HG02884 (cell line): Measurements from ENCODE around the gene DTWD2.
A peak's percentile ranks its signal among the peaks of the same experiment; 100 is the strongest.

ENCODE experiments used
- ATAC-seq: cut with Tn5 transposase; IDR thresholded peaks from one replicate; pipeline ENCODE4 v1.9.1; 2021; ENCODE audit warnings: mild to moderate bottlenecking, moderate library complexity; ENCODE audit not compliant: unreplicated experiment

Gene DTWD2, protein sequence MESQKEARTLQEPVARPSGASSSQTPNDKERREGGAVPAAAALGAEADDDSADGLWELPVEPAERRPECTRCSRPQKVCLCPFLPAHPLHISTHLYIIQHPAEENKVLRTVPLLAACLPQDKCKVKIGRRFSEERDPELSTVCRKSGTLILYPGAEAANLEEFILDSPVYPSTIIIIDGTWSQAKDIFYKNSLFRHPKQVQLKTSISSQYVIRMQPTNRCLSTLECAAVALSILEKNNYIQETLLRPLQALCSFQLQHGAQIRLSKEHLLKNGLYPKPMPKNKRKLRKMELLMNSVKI

DNA sequence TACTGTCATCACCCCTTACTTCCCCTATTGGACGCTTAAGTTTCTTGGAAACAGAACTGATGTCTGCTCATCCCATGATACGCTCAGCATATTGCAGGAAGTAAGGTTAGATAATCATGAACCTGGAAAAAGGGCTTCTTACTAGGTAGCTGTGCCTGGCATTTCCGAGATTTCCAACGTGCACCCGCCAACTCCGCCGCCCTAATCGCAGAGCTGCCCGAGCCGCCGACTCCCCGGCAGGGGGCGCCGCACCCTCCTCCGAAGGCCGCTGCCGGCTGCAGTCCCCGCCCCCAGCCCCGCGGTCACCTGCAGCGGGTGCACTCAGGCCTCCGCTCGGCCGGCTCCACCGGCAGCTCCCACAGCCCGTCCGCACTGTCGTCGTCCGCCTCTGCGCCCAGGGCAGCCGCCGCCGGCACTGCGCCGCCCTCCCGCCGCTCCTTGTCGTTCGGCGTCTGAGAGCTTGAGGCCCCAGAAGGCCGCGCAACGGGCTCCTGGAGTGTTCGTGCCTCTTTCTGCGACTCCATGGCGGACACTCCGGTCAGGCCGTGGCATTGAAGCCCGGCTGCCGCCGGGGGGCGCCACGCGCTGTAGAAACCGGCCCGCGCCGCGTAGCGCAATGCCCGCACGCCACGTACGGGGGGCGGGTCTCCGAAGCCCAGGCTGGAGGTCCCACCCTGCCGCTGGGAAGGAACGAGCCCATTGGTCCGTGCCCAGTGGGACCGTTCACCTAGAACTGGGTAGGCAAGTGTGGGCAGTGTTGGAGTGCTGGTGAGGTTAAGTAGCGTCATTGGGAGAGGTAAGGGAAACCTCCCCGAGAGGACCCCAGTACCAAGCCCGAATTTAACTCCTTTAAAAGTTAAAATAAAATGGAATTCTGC, at the start of gene DTWD2:
DTWD2 (minus strand) TSS at position 560 of the 878 bp plus-strand sequence; CDS start at position 524, 36 bp downstream.
- ATAC-seq = peak; percentile 90

DNA sequence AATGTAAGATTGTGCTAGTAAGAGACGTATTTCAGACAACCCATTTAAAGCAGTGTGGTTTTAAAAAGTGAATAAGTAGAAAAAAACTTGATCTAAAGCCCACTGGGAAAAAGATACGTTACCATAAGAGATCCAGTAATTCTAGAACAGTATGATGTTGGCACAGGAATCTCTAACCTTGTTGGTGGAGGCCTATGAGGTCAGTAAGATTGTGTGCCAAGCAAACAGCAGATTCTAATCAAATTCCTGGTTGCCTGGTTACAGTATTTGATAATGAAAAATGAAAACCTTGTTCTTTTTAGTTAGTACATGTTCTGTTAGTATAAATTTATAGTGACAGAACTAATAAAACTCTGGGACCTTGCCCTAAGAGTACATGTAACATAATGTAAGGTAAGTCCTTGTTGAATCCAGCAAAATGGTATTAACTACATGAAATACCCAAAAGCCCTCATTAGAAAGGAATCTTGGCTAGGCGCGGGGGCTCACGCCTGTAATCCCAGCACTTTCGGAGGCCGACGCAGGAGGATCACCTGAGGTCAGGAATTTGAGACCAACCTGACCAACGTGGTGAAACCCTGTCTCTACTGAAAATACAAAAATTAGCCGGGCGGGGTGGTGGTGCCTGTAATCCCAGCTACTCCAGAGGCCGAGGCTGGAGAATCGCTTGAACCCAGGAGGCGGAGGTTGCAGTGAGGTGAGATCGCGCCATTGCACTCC, 49.3 kb upstream of the DTWD2 start:
- ATAC-seq = no peak

DNA sequence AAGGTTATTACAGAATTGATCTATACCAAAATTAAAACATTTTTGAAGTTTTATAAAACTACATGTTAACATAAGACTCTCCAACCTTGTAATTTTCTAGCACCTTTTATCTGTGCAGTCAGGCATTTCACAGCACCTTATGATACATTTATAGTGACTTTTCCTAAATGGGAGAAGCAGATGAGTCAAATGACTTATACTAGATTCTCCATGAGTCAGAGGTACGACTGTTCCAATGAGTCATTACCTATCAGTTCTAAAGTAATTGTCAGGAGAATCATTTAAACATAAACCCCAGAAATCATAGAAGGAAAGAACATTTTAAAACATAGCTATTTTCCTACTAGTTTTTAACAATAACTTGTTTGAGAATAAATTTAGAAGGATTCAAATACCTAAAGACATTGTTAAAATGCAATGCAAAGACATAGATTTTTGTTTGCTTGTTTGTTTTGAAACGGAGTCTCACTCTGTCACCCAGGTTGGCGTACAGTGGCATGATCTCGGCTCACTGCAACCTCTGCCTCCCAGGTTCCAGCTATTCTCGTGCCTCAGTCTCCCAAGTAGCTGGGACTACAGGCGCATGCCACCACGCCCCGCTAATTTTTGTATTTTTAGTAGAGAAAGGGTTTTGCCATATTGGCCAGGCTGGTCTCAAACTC, 47.9 kb upstream of the DTWD2 start:
- ATAC-seq = no peak

DNA sequence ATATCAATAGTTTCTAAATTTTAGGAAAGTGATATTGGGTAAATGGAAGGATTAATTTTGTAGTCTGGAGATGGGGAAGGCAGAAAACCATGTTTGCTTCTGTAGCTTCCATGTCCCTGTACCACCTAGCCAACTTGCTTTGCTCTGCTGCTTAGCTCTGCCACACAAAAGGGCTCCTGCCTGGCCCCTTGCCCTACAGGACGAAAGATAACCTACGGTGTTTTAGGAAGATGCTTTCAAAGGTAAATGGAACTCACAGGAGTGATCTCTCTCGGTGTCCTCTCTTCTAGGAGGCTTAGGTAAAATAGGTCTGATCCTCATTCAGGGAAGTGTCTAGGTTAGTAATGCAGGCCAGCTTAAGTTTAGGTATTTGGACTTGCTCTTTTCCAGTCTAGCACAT, 44.8 kb upstream of the DTWD2 start:
- ATAC-seq = no peak

DNA sequence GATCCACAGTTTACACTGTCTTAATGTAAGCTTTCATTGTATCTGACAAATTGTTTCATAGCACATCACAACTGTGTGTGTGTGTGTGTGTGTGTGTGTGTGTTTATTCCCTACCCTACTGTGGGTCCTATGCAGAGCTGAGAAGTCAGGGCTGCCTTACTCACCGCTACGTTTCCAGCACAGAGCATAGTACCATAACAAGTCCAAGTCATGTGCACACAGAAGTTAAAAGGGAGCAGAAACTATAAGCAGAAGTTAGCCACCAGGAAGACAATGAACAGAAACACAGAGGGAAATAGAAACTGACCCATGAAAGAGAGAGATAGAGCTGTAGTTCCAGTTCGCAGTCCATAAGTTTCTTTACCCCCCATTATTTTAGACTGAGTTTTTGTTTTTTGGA, 44.3 kb upstream of the DTWD2 start:
- no peak for ATAC-seq

DNA sequence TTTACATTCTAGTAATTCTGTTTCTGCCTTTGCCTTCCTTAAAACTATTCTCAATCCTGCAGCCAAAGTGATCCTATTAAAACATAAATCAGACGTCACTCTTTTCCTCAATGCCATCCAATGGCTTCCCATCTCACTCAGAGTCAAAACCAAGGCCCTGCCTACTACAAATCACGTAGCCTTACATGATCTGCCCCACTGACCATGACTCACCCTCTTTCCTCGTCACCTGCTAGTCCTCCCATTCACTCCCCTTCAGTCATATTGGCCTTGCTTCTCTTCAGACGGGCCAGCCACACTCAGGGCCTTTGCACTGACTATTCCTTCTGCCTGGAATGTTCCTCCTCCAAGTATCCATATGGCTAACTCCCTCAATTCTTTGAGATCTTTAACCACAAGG, 43.6 kb upstream of the DTWD2 start:
- peak; percentile 53 for ATAC-seq

DNA sequence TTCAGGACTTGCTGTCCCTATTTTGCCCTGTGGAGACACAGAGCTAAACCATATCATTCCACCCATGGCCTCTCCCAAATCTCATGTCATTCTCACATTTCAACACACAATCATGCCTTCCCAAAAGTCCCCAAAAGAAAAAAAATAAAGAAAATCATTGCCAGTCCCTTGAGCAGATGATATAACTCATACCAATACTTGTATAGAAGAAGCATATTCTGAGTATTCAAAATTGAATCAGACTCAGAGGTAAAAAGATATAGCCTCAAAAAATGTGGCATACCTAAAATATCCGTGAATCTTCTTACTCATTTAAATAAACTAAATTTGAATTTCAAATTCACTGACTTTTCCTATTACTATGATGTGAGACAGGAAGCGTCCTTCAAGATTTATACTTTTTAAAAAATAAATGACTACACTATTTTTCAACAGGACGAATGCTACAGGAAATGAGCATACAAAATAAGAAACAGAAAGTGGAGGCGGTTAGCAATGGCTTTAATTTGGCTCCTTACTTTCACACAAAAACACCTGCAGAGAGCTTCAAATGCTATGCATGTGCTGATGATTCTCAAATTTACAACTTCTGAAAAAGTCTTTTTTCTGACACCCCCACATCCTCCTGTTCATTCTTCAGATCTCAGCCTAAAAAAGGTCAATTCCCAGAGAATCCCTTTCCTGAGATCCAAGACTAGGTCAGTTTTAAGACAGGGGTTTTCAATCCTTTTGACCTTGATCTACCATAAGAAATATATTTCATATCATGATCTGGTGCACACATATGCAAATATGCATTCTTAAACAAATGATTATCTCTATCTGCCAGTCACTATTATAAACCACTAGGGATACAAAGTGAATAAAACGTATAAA, 42.9 kb upstream of the DTWD2 start:
- ATAC-seq = peak; percentile 69

DNA sequence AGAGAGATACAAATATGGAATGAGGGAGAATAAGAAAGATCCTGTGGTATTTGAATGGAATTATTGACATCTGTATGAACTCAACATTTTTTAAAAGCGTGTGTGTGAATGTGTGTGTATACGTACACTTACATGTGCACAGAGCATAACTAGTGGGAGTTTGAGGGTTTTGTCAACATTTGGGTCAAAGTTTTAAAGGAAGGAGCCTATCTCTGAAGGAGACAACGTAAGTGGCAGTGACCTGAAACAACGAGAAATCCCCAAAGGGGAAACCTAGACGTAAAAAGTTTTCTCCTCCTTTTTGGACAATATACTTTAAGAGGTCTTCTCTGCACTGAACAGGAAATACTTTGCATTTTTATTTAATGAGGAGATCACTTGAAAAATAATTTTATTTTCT, 40.2 kb upstream of the DTWD2 start:
- ATAC-seq = no peak

DNA sequence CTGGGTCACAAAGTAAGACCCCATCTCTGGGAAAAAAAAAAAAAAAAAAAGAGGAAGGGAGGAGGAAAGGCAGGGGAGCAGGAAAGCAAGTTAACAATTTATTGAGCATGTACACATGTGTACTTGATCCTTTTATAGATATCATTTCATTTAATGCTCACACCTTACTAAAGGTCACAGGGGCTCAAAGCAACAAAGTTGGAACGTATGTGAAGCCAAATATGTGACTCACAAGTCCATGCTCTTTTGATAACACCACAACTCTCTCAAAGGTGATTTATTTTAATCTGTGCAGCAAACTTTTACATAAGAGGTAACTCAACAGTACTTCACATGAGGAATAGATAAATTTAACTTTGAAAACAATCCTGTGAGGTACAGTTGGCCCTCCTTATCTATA, 34.4 kb upstream of the DTWD2 start:
- ATAC-seq = no peak

DNA sequence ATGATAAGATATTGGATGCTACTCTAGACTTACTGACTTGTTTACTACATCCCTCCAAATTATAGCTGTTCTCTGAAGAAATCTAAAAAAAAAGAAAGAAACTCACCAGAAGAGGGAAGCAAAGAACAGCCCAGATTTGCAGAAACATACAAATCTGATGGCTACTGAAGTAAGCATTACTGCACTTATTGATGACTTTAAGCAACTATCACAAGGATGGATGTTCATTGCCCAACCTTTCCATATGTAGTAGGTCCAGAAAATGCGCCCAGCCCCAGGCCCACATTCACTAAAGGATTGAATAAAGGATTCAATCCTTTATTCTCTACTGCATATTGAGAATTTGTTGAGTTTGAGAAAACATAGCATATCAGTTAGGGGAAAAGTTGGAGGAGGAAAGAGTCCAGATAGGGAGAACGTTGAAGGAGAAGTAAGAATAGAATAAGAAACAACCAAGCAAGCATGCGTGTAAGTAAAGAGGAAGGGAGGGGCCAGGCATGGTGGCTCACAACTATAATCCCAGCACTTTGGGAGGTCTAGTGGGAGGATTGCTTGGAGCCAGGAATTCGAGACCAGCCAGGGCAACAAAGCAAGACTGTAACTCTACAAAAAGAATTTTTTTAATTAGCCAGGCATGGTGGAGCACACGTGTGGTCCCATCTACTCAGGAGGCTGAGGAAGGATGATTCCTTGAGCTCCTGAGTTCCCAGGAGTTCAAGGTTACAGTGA, 33.8 kb upstream of the DTWD2 start:
- peak; percentile 69 for ATAC-seq

DNA sequence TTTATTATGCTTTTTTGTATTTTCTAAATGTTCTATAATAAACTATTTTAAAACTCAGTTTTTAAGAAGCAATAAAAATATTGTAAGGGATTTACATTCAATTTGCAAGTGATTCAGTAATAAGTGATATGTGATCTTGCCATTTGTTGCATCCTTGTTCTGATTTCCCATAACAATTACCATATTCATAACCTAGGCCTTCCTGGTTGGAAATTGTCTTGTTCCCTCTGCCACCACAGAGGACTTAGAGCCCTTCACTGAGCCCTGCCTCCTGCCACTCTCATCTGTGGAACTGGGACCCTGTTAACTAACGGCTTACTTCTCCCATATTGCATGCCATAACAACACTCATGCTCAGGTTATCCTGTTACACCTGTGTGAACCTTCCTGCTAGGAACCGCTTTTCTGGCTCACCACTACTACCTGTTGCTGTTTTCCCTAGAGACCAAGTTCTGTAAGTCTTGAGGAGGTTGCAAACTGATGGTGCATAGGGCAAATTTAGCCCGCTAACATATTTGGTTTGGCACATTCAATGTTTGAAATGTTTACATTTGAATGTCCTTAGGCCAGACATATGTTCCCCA, 32.9 kb upstream of the DTWD2 start:
- ATAC-seq = no peak

DNA sequence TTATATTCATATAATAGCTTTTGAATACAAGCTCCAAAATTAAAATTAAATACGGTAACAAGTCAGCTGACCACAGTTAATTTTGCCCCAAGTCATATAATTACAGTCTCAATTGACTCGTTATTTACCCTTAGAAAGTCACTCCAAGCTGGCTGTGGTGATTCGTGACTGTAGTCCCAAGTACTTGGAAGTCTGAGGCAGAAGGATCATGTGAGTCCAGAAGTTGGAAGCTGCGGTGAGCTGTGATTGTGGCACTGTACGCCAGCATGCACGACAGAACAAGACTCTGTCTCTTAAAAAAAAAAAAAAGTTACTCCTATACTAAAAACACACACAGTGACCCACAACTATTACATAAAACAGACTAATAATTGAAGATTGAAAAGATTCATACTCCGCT, 31.6 kb upstream of the DTWD2 start:
- no peak for ATAC-seq

DNA sequence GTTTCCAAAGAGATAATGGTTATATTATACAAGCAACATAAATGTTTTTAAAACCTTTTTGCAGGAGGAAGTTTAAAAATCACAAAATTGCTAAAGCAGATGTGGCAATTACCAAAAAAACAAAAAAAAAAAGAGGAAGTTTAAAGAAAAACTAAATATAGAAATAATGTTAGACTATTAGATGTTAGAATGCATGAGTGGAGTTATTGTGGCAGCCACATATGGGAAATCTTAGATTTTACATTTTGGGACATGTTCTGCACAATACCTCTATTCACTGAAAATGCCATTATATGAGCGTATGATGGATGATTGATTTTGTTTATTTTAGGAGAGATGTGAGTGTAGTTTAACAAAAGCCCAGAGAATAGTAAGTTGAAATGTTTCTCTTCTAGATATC, 31.2 kb upstream of the DTWD2 start:
- ATAC-seq = no peak

DNA sequence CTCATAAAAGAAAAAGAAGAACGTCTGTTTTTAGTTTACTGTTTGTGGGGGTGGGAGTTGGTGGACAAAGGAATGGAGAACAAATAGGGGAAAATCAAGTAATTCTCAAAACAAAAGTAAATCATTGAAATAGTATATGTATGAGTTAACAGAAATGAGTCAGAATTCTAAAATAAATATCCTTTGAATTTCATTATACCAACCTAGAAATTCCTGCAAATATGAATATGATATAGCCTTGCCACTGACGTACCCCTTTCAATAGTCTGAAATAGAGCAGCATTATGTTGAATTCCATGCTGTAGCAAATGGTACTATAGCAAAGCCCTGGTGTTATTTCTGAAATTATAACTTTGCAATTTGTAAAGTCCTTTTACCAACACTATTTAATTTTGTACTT, 29.6 kb upstream of the DTWD2 start:
- ATAC-seq = no peak

DNA sequence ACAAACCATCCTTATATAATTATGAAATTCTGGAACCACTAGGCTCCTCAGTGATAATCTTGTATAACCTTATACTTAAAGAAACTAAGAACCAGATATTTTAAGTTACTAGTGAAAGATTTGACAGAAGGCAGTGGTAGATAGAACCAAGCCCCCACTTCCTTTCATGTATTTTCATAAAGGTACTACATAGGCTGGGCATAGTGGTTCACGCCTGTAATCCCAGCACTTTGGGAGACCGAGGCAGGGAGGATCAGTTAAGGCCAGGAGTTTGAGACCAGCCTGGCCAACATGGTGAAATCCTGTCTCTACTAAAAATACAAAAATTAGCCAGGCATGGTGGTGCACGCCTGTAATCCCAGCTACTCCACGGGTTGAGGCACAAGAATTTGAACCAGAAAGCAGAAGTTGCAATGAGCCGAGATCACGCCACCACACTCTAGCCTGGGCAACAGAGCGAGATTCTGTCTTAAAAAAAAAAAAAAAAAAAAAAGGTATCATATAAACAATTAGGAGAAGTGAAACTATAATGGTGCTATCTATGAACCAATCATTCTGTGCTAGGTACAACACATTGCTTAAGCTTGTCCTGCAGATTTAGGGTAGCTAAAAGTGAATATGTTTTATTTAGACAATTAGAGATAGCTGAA, 27.9 kb upstream of the DTWD2 start:
- ATAC-seq = peak; percentile 85

DNA sequence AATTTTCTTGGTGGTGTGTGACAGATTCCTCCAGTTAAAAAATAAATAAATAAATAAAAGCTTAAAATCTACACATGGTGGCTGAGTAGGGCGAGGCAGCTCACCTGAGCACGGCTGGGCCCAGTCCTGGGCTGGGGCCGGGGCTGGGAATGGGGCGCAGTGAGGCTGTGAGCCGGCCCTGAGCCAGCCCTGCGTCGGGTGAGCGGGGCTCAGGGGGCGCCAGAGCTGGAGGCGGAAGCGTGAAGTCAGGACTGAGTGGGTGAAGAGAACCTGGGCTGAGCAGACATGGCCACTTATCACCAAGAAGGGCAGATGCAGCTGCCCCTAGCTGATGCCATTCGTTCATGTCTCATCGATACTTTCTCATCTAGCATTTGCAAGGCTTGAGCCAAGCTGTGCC, 22.8 kb upstream of the DTWD2 start:
- ATAC-seq = no peak

DNA sequence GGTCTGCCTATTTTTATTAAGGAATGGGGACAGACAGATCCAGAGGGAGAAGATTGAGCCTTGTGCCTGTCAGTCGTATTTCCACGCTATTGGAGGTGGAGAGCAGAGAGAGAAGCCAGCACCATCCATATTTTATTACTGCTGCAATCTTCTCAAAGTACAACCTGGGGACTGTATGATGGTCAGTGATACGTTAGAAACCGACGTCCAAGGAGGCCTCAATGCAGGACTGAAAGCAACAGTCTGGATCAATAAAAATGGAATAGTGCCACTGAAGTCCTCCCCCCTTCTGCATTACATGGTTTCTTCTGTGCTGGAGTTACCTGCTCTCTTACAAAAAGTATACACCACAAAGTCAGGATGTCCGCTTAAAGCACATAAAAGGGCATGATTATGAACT, 21.9 kb upstream of the DTWD2 start:
- ATAC-seq = no peak

DNA sequence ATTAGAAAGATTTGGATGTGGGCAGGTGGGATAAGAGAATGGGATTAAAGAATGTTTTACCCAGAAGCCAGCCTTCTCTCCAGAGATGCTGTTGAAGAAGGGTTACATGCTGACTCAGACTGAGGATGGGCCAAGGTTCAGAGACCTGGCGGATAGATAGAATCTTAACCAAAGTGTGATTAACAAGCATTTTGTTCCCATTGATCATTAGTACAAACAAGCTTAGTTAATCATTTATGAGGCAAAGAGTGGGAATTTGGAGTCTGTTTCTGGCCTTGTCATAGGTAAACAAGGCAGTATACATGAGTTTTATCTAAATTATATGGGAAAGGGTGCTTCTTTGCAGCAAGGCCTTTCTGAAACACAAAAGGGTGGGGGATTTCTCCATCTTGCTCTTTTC, 20.8 kb upstream of the DTWD2 start:
- no peak for ATAC-seq

DNA sequence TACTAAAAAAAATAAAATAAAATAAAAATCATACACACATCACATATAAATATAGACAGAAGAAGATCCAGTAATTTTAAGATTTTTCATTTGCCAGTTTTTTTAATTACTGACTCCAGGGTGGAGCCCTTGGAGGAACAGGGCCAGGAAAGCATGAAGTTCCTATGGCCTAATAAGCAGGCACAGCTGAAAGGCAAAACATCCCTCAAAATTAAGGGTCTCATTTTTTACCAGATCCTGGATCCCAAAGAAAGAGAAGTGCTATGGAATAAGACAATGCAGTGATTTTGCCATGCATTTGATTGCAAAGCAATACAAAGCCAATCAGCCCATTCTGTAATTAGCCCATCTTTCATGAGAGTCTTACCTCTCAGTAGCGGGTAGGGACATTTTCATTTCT, 11.3 kb upstream of the DTWD2 start:
- ATAC-seq = no peak
